Ureter (tissue), 1 donor: ENCODE measurements around the gene MRPS24. TPM values are rescaled to one million over a fixed set of nuclear protein-coding genes. Genes with fewer than 3 reads are reported as not detected.
A peak's percentile ranks its signal among the peaks of the same experiment; 100 is the strongest.
"Not testable (repeated sequence)": the region's sequence is repeated elsewhere in the genome, so short reads cannot be mapped to it uniquely, and the experiment has no call there.

Experiments
- DNase-seq: peaks from one replicate; pipeline ENCODE4 v3.0.0-alpha.2; 2020; ENCODE audit warnings: low spot score
- total RNA-seq: library from RNA; stranded (reverse); gene quantifications from one replicate; pipeline ENCODE4 v1.2.4, GENCODE V29; 2023
- donor health status: DM: yes; HTN: yes; CAD: no.

MRPS24 gene
- total RNA-seq: 66.7 TPM

DNA sequence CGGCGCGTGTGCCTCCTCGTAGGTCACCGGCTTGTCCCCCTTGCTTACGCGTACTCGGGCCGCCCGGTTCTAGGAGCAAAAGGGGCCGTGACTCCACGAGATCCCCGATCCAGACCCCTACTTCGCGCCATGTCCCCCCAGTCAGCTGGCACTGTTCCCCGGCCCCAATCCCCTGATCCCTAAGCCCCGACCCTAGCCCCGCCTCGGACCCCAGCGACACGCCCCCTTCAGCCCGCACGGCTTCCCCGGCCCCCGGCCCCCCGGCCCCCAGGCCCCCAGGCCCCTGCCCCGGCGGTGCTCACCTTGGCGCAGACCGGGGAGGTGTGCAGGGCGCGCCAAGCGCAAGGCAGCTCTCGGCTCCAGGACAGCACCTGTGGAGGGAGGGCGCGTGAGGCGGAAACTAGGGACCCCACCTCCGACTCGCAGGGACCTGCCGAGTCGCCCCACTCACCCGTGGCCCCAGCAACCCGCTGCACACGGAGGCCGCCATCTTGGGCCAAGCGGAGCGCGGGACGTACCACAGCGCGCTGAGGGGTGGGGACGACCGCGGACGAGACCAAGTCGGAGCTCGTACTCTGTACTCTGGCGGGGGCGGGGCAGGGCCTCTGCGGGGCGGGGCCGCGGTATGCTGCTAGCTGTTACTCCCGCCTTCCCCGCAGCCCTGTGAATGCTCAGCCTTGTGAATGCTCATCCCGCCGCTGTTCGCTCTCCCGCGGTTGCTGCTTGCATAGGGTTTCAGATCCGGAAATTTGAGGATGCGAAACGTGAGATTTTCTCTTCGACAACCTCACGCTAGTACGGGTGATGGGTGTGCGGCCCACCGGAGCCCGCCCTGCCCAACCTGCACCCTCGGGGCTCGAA is at the start of gene MRPS24:
Gene MRPS24, minus strand, starts transcription at position 512 of the 861 bp plus-strand sequence. Its CDS starts 22 bp downstream, at position 490.
- DNase-seq: peak; percentile 96

DNA sequence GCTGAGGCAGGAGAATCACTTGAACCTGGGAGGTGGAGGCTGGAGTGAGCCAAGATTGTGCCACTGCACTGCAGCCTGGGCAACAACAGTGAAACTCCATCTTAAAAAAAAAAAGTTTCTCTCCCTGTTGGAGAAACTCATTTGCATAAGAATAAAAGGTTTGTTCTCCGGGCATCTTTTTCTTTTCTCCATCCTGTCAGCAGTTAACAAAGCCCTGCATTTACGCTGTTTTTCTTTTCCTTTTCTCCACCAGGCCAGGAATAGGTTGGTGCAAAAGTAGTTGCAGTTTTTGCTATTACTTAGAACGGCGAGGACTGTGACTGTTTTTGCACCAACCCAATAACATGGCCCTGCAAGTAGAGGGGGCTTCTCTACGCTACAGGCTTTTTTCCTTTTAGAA is 46.6 kb upstream of the MRPS24 start:
- no peak for DNase-seq

DNA sequence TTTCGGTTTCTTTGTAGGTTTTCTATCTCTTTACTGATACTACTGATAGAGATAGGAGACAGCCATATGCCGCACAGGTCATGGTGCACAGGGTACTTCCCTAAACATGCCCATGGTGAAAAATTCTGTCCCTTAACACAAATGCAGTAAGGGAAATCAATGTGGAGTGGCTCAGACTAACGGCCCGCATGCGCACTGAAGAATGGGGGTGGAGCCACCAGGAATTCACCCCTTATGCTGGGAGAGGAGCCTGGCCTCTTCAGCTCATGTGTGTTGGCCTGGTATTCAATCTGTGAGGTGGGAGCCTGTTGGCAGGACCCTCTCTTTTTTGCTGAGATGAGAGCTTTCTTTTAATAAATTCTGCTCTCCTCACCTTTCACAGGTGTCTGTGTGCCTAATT is 45.5 kb upstream of the MRPS24 start:
- DNase-seq: no peak

DNA sequence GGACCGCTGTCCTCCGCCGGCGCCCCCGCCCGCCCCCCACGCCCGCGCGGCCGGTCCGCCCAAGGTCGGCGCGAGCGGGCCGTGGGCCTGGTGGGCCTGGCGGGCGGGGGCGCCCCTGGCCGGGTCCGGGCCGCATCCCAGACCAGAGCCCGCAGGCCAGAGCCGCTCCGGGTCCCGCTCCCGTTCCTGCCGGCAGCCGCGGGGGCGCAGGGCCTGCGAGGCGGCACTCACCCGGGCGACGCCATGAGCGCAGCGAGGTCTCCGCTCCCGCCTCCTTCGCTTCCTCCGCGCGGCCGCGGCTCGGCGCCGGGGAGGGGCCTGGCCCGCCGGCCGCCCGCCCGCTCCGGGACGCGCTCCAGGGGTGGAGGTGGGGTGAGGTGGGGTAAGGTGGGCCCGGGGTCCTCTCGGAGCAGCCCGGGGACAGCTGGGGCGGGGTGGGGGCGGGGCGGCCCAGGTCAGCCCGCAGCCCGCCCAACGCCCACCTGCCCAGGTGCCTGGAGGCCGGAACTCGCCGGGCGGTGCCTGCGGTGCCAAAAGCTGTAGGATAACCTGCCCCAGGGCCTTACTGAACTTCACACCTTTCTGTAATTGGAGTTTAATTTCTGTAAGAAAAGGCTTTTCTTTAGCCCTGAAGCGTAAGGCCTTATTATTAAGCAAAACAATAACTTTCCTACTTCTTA is 37.2 kb upstream of the MRPS24 start, which contains the start of gene URGCP:
Gene URGCP, minus strand, starts transcription at position 266 of the 680 bp plus-strand sequence. Its CDS starts 21 bp downstream, at position 245.
- peak; percentile 51 for DNase-seq

DNA sequence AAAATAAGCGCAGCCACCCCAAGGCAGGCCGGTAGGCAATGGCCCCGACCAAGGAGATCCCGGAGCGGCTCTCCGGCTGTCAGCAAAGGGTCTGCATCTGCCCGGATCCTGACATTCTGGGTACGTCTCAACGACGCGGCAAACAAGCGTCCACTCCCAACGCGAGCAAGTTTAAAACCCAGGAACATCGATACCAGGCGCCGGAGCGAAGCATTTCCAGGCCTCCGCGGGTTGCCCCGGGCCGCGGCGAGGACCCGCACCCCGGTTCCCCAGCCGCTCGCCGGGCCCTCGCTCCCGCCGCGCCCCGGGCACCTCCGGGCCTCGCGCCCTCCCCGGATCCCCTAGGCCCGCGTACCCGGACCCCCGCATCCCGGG is 36.6 kb upstream of the MRPS24 start:
- peak; percentile 47 for DNase-seq

DNA sequence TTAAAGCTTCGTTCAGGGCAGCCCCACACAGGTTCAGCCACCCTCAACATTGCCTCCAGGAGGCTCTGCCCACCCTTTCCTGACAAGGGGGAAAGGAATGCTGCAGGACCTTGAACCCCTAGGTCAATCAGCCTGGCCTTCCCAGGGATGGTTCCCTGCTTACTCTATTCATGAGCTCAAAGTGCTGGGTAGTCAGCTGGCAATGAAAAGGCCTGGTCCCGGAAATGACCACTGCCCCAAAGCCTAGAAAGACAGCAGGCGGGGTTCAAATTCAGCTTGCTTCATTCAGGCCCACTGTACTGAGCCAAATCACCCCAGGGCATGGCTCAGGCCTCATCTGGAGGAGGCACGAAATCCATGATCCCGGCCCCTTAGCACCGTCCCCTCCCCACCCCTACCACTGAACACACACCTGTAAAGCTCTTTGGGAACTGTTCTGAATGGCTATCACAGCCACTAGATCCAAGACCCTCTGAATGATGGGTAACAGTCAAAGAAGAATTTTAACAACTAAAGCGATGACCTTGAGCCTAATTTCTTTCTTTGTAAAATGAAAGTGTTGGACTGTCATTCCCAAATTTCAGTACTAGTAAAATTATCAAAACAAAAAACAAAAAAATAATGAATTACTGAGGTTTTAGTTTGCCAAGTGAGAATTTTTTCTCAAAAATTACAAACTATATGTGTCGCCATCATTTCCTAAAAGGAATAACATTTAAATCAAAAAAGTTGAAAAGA is 36.1 kb upstream of the MRPS24 start:
- DNase-seq: peak; percentile 44

DNA sequence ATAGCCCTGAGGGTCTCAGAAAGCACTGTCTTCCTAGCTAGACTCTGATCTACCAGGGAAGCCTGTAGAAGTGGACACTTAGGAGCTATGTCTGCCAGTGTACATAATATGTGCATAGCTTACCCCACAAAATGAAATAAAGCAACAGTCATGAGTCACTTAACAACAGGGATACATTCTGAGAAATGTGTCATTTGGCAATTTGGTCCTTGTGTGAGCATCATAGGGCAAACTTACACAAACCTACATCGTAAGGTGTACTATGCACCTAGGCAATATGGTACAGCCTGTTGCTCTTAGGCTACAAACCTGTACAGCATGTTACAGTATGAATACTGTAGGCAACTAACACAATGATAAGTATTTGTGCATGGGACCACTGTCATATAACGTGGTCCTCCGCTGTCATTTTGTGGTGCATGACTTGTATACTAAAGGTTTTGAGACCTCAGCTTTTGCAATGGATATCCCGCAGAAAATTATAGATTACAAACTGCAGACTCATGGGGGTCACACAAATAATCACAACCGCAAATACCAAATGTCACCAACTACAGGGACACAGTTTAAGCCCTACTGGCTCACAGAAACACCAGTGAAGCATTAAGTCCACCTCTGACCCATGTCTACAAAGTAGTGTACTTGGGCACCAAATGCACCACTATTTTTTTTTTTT is 35.4 kb upstream of the MRPS24 start:
- no peak for DNase-seq

DNA sequence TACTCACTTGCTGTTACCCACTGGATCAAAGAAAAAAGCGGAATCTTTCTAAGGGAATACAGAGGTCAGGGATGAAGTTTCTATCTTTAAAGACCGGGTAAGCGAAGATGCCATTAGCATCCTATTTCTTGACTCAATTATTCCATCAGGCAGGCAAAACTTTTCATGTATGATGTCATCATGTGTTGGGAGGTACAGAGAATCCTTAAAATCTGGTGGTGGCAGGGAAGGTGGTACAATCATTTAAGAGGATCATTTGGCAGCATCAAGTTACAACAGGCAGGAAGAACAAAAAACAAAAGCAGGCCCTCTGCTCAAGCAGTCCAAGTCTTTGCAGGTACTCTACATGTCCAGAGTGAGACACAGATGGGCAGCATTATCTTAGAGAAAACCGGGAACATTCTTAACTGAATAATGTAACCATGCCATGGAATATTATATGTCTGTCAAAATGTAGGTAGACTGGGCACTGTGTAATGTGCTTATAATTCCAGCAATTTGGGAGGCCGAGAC is 33.3 kb upstream of the MRPS24 start:
- no peak for DNase-seq

DNA sequence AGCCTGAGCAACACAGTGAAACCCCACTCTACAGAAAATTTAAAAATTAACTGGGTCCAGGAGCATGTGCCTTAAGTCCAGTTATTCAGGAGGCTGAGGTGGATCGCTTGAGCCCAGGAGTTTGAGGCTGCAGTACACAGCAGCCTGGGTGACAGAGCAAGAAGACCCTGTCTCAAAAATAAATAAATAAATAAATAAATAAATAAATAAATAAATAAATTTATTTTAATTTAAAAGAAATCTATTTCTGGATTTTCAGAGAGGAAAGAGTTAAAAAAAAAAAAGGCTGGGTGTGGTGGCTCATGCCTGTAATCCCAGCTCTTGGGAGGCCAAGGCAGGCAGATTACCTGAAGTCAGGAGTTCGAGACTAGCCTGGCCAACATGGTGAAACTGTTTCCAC is 29.3 kb upstream of the MRPS24 start:
- not testable (repeated sequence) for DNase-seq

DNA sequence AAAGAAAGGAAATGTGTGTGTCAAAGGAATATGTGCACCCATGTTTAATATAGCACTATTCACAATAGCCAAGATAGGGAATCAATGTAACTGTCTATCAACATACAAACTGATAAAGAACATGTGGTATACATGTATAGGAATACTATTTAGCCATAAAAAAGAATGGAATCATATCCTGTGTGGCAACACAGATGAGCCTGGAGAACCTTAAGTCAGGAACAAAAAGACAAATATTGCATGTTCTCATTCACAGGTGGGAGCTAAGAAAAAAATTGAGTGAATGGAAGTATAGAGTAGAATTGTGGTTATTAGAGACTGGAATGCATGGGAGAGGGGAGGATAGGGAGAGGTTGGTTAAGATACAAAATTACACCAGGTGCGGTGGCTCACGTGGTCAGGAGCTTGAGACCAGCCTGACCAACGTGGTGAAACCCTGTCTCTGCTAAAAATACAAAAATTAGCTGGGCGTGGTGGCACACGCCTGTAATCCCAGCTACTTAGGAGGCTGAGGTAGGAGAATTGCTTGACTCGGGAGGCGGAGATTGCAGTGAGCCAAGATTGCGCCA is 26.6 kb upstream of the MRPS24 start:
- DNase-seq: no peak

DNA sequence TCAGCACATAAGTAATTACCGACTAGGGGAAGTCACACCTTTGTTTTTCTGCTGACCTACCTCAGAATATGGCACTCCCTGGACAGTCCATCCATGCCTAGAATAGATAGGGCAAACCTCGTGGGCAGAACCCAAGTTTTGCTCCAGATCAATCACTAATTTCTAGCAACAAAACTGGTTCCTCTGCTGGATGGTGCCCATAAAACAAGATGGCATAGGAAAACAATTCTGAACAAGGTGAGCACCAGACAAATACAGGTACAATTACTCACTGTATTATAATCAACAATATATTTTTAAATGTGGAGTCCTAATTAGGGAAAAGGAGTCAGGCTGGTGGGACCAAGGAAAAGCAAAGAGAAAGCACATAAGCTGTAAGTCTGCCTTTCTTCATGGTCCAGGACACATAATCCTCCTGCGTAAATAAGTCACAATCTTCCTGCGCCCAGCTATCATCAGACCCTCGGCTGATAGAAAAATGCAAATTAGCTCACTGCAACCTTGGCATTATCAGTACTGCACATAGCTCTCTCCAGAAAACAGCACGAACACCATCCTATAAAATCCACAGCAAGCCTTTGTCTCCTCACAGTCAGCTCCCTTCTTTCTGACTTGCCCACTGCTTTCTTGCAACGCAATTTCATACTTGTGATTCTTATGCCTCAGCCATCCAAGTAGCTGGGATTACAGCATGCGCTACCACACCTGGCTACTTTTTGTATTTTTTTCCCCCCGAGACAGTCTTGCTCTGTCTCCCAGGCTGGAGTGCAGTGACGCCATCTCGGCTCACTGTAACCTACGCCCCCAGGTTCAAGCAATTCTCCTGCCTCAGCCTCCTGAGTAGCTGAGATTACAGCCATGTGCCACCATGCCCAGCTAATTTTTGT is 22.0 kb upstream of the MRPS24 start:
- no peak for DNase-seq

DNA sequence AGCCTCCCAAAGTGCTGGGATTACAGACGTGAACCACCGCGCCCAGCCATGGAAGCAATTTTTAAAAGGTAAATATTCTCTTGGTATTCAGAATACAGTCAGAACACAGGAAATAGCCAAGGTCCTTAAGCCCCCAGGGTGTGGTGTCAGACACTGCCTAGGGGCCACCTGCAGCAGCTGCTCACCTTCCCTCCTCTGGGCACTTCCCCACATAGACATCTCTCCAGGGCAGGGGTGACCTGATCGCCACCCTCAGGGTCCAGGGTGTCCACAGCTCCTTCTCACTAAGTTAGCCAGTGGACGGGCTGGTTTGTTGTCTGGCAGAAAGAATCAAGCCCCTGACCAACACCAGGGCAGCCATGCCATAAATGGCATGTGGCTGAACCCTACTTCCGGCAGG is 21.2 kb upstream of the MRPS24 start:
- no peak for DNase-seq

DNA sequence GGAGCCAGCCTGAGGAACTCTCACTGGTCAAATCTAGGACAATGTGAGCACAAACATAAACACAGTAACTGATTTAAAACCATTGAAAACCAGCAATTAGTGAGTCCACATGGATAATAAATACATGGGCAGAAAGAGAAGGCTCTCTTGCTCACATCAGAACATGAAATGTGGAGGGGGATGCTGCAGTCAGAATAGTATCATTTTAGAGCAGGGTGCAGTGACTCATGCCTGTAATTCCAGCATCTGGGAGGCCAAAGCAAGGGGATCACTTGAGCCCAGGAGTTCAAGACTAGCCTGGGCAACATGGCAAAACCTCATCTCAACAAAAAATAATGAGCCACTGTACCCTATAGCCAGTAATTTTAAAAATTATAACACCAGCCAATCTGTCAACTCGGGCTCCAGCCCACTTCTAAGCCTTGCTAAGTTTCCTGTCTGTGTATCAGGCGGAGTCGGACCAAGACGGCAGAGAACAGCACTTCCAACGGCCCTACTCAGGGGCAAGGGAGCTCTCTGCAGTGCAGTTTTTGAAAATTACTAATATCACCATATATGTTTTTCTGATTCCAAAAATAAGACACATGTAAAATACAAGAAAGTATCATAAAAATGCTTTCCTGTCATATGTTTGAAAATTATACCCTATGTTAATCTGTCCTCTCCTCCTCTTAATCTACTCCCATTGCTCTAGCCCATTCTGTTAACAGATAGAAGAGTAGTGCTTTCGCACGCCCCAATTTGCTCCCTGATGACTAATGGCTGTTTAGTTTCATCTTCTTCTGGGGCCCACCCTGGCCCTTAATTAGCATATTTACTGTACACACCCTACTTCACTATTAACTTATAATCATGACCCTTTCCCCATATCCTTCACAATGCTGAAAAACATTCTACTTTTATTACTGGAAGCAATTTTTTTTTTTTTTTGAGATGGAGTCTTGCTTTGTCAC is 20.0 kb upstream of the MRPS24 start:
- DNase-seq: no peak

DNA sequence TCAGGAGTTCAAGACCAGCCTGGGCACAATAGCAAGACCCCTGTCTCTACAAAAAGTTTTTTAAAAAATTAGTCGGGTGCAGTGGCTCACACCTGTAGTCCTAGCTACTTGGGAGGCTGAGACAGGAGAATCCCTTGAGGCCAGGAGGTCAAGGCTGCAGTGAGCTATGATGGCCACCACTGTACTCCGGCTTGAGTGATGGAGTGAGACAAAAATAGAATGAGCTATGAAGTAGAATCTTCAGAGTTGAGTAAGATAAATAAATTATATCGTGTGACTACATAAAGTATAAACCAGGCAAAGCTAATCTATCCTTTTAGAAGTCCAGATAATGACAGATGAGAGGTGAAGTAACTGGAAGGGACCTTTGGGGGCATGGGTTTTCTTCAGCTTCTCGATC is 15.3 kb upstream of the MRPS24 start:
- DNase-seq: no peak

DNA sequence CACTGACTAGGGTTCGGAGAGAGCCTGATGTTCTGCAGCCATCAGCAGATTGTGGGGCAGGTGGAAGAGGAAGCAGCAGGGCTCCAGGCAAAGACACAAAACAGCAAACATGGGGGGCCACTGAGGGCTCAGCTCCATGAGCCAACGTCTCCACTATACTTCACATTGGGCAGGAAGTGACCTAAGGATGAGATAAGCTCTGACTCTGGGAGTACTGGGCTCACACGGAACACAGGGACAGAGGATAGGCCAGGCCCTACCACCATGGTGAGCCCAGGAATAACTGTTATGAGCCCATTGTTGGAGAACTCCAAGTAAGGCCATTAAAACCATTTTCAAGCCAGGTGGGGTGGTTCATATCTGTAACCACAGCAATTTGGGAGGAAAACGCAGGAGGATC is 14.9 kb upstream of the MRPS24 start:
- DNase-seq: no peak

DNA sequence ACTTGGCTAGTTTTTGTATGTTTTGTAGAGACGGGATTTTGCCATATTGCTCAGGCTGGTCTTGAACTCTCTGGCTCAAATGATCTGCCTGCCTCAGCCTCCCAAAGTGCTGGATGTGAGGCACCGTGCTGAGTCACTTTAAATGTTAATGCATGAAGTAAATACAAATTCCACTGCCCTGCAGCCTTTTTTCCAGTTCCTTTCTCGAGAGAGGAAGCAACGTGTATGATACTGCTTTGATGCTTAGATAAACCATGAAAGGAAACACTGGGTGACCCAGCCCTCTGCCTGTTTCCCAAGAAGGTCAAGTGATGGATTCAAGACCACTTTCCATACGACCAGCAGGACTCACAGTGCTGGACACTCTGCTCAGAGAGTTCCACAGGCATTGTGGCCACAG is 11.3 kb upstream of the MRPS24 start:
- no peak for DNase-seq

DNA sequence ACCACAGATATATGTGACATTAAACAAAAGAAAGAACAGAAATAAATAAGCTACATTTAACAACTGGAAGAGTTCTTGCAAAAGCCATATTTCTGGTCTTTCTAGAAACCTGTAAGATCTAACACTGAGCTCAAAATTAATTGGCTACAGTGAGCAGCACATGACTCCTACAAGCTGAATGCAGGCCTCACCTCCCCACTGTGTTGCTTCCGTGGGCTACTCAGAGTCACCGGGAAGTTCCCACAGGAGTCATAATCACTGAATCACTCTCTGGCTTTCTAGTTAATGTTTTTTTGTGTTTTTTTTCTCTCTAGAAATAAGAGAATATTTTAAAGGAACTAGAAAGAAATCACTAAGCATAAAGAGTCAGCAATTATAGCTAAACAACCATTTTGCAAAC is 10.2 kb upstream of the MRPS24 start:
- DNase-seq: no peak

DNA sequence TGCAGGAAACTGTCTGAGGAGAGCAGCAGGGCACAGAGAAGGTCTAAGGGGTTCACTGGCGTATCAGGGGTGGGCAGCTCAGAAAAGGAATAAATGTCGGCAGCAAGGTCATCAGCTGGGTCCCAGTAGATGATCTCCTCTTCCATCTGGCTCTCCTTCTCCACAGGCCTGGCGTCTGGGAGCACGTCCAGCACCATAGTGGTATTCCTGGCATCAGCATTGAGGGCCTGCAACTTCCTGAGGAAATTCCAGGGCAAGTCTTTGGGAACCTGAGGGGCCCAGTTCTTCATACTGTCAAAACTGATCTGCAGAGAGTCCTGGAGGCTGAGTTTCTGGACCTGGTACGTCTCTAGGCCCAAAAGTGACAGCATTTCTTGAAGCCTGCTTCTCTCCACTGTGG is 9.6 kb upstream of the MRPS24 start:
- DNase-seq: no peak
